Gastroesophageal sphincter (tissue), 4 donors: ENCODE data around the gene OXCT2. TPM values are rescaled to one million over a fixed set of nuclear protein-coding genes. Genes with fewer than 3 reads are reported as not detected.

Experiments used
- ATAC-seq: fragments of 150-250 bp; one replicate; pipeline ENCODE4 v1.9.1; 2016; ENCODE audit warnings: mild to moderate bottlenecking, moderate library complexity
- H3K27ac ChIP-seq, 4 donors: fragments of 200-600 bp; sonication (generic) in 3 of 4; 1 replicate in 3 of 4; 2 replicates in 1 of 4; pipeline ENCODE4 v1.5.1; 2016 to 2019
- H3K27me3 ChIP-seq: fragments of 200-600 bp; sonication (generic); one replicate; pipeline ENCODE4 v1.5.1; 2019
- H3K36me3 ChIP-seq, 2 donors: fragments of 200-600 bp; sonication (generic); one replicate each; pipeline ENCODE4 v1.5.1; 2019; ENCODE audit warnings: control low read depth in 1 of 2
- H3K4me1 ChIP-seq, 3 donors: fragments of 200-600 bp; sonication (generic); 1 replicate in 2 of 3; 2 replicates in 1 of 3; pipeline ENCODE4 v1.5.1; 2016 to 2019; ENCODE audit warnings: control low read depth in 2 of 3
- H3K4me3 ChIP-seq, 2 donors: fragments of 200-600 bp; sonication (generic); one replicate each; pipeline ENCODE4 v1.5.1; 2019; ENCODE audit warnings: mild to moderate bottlenecking in 1 of 2, moderate library complexity in 1 of 2
- H3K9me3 ChIP-seq, 3 donors: fragments of 200-600 bp; sonication (generic); one replicate each; pipeline ENCODE4 v1.5.1; 2017 to 2019; ENCODE audit warnings: control low read depth in 2 of 3
- EP300 ChIP-seq: sonication (generic); formaldehyde crosslinking; IDR thresholded peaks from one replicate; pipeline ENCODE4 v1.6.1; 2017; ENCODE audit warnings: antibody characterized with exemption, mild to moderate bottlenecking
- POLR2A ChIP-seq, 2 donors: fragments of 450-650 bp; IDR thresholded peaks; one replicate each; pipeline ENCODE4 v1.6.1; 2017; ENCODE audit warnings: antibody characterized with exemption in 2 of 2, mild to moderate bottlenecking in 2 of 2, moderate library complexity in 1 of 2
- POLR2AphosphoS5 ChIP-seq: sonication (generic); formaldehyde crosslinking; IDR thresholded peaks from one replicate; pipeline ENCODE4 v1.6.1; 2017; ENCODE audit warnings: antibody characterized with exemption
- WGBS, 2 donors: methylation state at CpG; one replicate each; pipeline ENCODE4 v1.1.5; 2018; ENCODE audit warnings: low coverage in 1 of 2; 5-methylcytosine and 5-hydroxymethylcytosine counted together
- total RNA-seq, 4 donors: library from RNA; depleted of rRNA; stranded (reverse); fragments of >200 nt; gene quantifications; one replicate each; pipeline ENCODE4 v1.1.0, GENCODE V29; 2016
- TF ChIP-seq, protein P1 (sequence below), 4 experiments: fragments of 200-600 bp in 2 of 4; fragments of 450-650 bp in 2 of 4; sonication (generic) in 1 of 4; IDR thresholded peaks; one replicate each; pipeline ENCODE4 v1.5.1; 2017 to 2019; ENCODE audit warnings: antibody characterized with exemption in 4 of 4, mild to moderate bottlenecking in 2 of 4, moderate library complexity in 2 of 4

Gene OXCT2
- total RNA-seq, 4 donors from 2014 or later = 0.49 to 2.6 (median 1.6) TPM

DNA sequence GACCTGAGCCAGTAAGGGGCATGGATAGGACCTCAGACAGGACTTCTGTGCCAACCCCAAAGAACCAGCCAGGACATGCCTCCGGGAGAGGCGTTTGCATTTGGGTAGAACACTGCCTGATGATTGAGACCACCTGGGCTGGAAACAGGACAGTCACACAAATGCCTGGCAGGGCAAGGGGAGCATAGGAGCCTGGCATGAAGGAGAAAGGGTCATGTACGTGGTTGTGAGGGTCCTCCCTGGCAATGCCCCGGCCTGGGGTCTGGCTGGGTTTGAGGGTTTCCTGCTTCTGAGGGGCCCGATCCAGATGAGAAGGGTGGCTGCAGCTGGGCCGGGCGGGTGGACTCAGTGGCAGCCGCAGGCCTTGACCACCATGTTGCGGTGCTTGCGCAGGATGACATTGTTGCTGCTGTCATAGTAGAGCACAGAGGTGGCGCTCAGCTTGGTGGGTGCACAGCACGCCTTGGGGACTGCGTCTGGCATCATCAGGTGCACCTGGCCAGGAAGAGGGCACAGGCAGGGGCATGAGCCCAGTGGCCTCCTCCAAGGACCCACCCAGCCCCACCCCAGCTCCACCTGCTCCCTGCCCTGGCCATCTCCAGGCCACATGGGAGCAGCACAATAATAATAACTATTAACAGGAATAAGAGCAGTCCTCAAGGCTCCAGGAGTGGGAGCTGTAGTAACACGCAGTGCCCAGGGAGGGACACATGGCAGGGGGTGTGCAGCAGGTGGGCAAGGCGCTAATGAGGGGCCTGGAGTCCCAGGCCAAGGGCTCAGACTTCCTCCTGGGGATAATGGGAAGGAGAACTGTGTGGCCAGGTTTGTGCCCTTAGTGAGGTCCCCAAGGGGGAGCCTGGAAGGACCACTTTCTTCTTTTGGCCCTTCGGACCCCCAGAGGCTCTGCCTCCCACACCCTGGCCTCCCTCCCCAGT is 10.8 kb downstream of the OXCT2 start:
- TF ChIP-seq POLR2A (IDR thresholded peaks at IDR 0.05) = no peak
- TF ChIP-seq EP300 = no peak
- TF ChIP-seq, protein P1, sequence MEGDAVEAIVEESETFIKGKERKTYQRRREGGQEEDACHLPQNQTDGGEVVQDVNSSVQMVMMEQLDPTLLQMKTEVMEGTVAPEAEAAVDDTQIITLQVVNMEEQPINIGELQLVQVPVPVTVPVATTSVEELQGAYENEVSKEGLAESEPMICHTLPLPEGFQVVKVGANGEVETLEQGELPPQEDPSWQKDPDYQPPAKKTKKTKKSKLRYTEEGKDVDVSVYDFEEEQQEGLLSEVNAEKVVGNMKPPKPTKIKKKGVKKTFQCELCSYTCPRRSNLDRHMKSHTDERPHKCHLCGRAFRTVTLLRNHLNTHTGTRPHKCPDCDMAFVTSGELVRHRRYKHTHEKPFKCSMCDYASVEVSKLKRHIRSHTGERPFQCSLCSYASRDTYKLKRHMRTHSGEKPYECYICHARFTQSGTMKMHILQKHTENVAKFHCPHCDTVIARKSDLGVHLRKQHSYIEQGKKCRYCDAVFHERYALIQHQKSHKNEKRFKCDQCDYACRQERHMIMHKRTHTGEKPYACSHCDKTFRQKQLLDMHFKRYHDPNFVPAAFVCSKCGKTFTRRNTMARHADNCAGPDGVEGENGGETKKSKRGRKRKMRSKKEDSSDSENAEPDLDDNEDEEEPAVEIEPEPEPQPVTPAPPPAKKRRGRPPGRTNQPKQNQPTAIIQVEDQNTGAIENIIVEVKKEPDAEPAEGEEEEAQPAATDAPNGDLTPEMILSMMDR (IDR thresholded peaks at IDR 0.05) = no peak
- TF ChIP-seq POLR2AphosphoS5 = no peak
- Histone ChIP-seq H3K4me1 (peaks cover 0 to 9% (median 0%) of the 10 kb centered on the region in 3 donors), H3K36me3 (peaks cover 0 to 78% of the 10 kb centered on the region in 2 donors), H3K27ac (no peak overlapping the region), H3K4me3 (no peak overlapping the region), H3K27me3 (no peaks in the 10 kb centered on the region), H3K9me3 (no peaks in the 10 kb centered on the region)
- 100% methylated on average over 2 of the region's 16 CpGs; no CpG with 5 or more reads in 1 of the 2 donors for WGBS, 2 donors
- ATAC-seq = no peak

DNA sequence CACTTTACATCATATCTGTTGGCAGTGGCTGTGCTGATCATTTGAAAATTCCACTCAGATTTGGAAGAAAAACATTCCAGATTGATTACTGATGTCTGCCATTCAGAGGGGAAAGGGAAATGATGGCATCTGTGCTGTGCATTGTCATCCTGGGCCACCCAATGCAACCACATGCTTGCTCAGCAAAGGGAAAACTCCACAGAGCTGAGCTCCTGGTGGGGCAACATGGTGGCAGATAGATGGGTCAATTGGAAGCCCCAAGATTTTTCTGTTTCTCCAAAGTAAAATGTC is 11.8 kb downstream of the OXCT2 start:
- H3K4me3 ChIP-seq = no peak overlapping the region
- no peak for TF ChIP-seq POLR2A (IDR thresholded peaks at IDR 0.05)
- TF ChIP-seq, protein P1 (IDR thresholded peaks at IDR 0.05) = no peak
- TF ChIP-seq EP300 = no peak
- no peak for TF ChIP-seq POLR2AphosphoS5
- no peaks in the 10 kb centered on the region for H3K9me3 ChIP-seq
- peaks cover 0 to 18% (median 0%) of the 10 kb centered on the region in 3 donors for H3K4me1 ChIP-seq
- ATAC-seq = no peak
- no peak overlapping the region for H3K27ac ChIP-seq
- no peaks in the 10 kb centered on the region for H3K27me3 ChIP-seq
- peaks cover 0 to 87% of the 10 kb centered on the region in 2 donors for H3K36me3 ChIP-seq

DNA sequence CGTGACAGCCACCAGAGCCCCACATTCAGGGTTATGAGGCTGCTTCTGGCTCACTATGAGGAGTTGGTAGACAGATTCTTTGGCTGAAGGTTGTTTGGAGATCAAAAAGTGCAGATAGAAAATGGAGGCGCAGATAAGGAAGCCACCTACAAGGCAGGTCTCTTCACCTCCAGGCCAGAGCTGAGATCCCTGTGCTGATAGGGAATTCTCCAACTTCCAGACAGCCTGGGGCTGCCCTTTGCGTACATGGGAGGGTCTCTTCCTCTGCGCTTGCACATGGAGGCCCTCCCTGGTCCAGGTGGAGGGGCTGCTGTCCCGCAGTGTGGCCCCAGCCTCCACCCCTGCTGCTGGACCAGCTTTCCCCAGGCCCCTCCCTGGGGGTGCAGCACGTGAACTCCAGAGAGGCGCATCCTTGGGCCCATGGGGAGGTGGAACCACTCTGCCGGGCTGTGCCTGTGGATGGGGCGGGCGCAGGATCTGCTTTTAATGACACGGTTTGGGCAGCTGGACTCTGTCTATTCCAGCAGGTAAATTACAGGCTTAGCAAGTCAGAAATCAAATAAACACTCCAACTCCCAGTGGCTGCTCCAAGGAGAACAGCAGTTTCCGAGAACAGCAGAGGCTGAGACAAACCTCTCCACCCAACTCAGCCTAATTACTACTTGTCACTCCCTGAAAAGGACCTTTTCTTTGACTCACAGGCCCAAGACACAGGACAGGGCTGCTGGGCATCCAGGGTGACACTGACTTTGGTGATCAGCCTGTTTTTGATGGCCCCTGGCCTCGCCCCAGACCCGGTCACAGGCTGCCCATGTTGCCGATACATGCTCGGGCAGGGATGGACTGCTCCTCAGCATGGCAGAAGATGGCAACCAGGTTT is 12.4 kb downstream of the OXCT2 start:
- H3K27ac ChIP-seq = no peak overlapping the region
- peaks cover 0 to 24% (median 0%) of the 10 kb centered on the region in 3 donors for H3K4me1 ChIP-seq
- no peak overlapping the region for H3K4me3 ChIP-seq
- 83 to 97% methylated on average over 2 to 7 of the region's 16 CpGs for WGBS, 2 donors
- ATAC-seq = no peak
- H3K36me3 ChIP-seq = peaks cover 0 to 93% of the 10 kb centered on the region in 2 donors
- no peaks in the 10 kb centered on the region for H3K9me3 ChIP-seq
- TF ChIP-seq, protein P1 (IDR thresholded peaks at IDR 0.05) = no peak
- H3K27me3 ChIP-seq = no peaks in the 10 kb centered on the region

DNA sequence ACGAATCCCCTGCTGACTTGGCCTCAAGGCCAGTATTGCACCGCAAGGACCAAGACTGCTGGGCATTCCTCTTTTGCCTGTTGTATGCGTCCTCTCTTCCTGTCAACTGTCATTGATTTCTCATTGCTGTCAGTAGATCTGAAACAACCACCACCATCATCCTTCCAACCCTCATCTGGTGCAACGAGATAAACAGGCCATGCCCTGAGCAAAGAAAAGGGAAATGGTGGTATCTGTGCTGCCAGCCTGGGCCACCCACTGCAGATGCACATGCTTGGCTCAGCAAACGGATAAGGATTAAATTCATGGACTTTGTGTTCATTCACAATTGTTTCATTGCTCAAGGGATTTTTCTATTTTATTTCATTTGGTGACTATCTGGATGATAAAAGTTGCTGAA is 13.6 kb downstream of the OXCT2 start:
- H3K27ac ChIP-seq = no peak overlapping the region
- H3K36me3 ChIP-seq = peaks cover 0 to 99% of the 10 kb centered on the region in 2 donors
- no peak for TF ChIP-seq POLR2A (IDR thresholded peaks at IDR 0.05)
- TF ChIP-seq POLR2AphosphoS5 = no peak
- TF ChIP-seq, protein P1 (IDR thresholded peaks at IDR 0.05) = no peak
- TF ChIP-seq EP300 = no peak
- no peaks in the 10 kb centered on the region for H3K9me3 ChIP-seq
- 88 to 91% methylated on average over 3 to 4 of the region's 5 CpGs for WGBS, 2 donors
- ATAC-seq = no peak
- H3K4me3 ChIP-seq = no peak overlapping the region
- no peaks in the 10 kb centered on the region for H3K27me3 ChIP-seq
- H3K4me1 ChIP-seq = peaks cover 0 to 37% (median 0%) of the 10 kb centered on the region in 3 donors
